IMR-90 (cell line): Measurements from ENCODE around the gene PHOSPHO1. TPM values are rescaled to one million over a fixed set of nuclear protein-coding genes. Genes with fewer than 3 reads are reported as not detected.
"Not testable (repeated sequence)": the region's sequence is repeated elsewhere in the genome, so short reads cannot be mapped to it uniquely, and the experiment has no call there.

Experiments used
- ATAC-seq: fragments of 200-7000 bp; cut with Tn5 transposase; 2 replicates; pipeline ENCODE4 v1.9.1; 2020; ENCODE audit warnings: low read depth, mild to moderate bottlenecking, moderate library complexity
- BruUV-seq: library from RNA; stranded (reverse); fragments of 400-500 nt; replicated peaks from 2 replicates; lab custom pipeline; 2021; lab: Mats Ljungman, UMichigan
- CTCF ChIA-PET: fragments of 300-600 bp; formaldehyde crosslinking; extraction: SDS; loops from one replicate; lab custom pipeline; 2021; ENCODE audit warnings: antibody characterized with exemption; lab: Yijun Ruan, JAX
- POLR2A ChIA-PET: fragments of 300-600 bp; sonication (Branson Sonifier 250); formaldehyde crosslinking; loops from one replicate; lab custom pipeline; 2022; ENCODE audit warnings: antibody characterized with exemption; ENCODE audit not compliant: unreplicated experiment; lab: Charles Lee
- DNase-seq: peaks from one replicate; pipeline ENCODE4 v3.0.0; 2013
- H2AFZ ChIP-seq: replicated peaks from 2 replicates; pipeline ENCODE3; 2013; ENCODE audit warnings: low read length, mild to moderate bottlenecking; ENCODE audit not compliant: poor library complexity
- H2AK5ac ChIP-seq: 2 replicates; pipeline ENCODE4 v1.6.1; 2013; ENCODE audit warnings: low read depth, low read length, inconsistent platforms
- H2AK9ac ChIP-seq: replicated peaks from 2 replicates; pipeline ENCODE3; 2013; ENCODE audit warnings: mild to moderate bottlenecking, low read depth, low read length, moderate library complexity; ENCODE audit not compliant: poor library complexity
- H2BK120ac ChIP-seq: 2 replicates; pipeline ENCODE4 v1.6.1; 2013; ENCODE audit warnings: low read depth, low read length, inconsistent platforms
- H2BK15ac ChIP-seq: 3 replicates; pipeline ENCODE4 v1.6.1; 2013; ENCODE audit warnings: low read depth, low read length, inconsistent platforms
- H2BK20ac ChIP-seq: 2 replicates; pipeline ENCODE4 v1.6.1; 2013; ENCODE audit warnings: low read depth, mild to moderate bottlenecking, inconsistent platforms, low read length, moderate library complexity
- H2BK5ac ChIP-seq: 2 replicates; pipeline ENCODE4 v1.6.1; 2013; ENCODE audit warnings: mild to moderate bottlenecking, low read depth, low read length, inconsistent platforms; ENCODE audit not compliant: poor library complexity, severe bottlenecking
- H3K14ac ChIP-seq: replicated peaks from 2 replicates; pipeline ENCODE4 v1.6.1; 2013; ENCODE audit warnings: low read depth, low read length, inconsistent platforms
- H3K18ac ChIP-seq: 2 replicates; pipeline ENCODE4 v1.6.1; 2013; ENCODE audit warnings: low read depth, low read length, control low read depth
- H3K23ac ChIP-seq: 2 replicates; pipeline ENCODE4 v1.6.1; 2013; ENCODE audit warnings: low read depth, low read length, inconsistent platforms
- H3K27ac ChIP-seq: 2 replicates; pipeline ENCODE4 v1.5.1; 2013; ENCODE audit warnings: mild to moderate bottlenecking, control low read depth, low read length; ENCODE audit not compliant: insufficient read depth
- H3K27me3 ChIP-seq: 2 replicates; pipeline ENCODE4 v1.6.1; 2013; ENCODE audit warnings: low read length; ENCODE audit not compliant: control insufficient read depth, insufficient read depth
- H3K36me3 ChIP-seq: 2 replicates; pipeline ENCODE4 v1.6.1; 2013; ENCODE audit warnings: low read length, mixed read lengths; ENCODE audit not compliant: control insufficient read depth, insufficient read depth
- H3K4ac ChIP-seq: 2 replicates; pipeline ENCODE4 v1.6.1; 2013; ENCODE audit warnings: low read depth, low read length, inconsistent platforms
- H3K4me1 ChIP-seq: 2 replicates; pipeline ENCODE4 v1.6.1; 2013; ENCODE audit warnings: low read length, mixed read lengths; ENCODE audit not compliant: control insufficient read depth, insufficient read depth
- H3K4me2 ChIP-seq: 2 replicates; pipeline ENCODE4 v1.6.1; 2013; ENCODE audit warnings: low read depth, mild to moderate bottlenecking, control low read depth, low read length, moderate library complexity
- H3K4me3 ChIP-seq: 2 replicates; pipeline ENCODE4 v1.5.1; 2013; ENCODE audit warnings: low read depth, mild to moderate bottlenecking, control low read depth, low read length, moderate library complexity; ENCODE audit not compliant: insufficient read depth
- H3K56ac ChIP-seq: 2 replicates; pipeline ENCODE4 v1.6.1; 2013; ENCODE audit warnings: low read length, inconsistent platforms; ENCODE audit not compliant: insufficient read depth; ENCODE audit errors: extremely low read depth
- H3K79me1 ChIP-seq, 2 experiments: 2 replicates each; pipeline ENCODE4 v1.6.1; 2013; ENCODE audit warnings: low read length in 2 of 2, inconsistent platforms in 1 of 2, low read depth in 1 of 2
- H3K9ac ChIP-seq: 2 replicates; pipeline ENCODE4 v1.6.1; 2013; ENCODE audit warnings: low read depth, low read length, control low read depth
- H3K9me1 ChIP-seq: 2 replicates; pipeline ENCODE4 v1.6.1; 2013; ENCODE audit warnings: low read length, inconsistent platforms; ENCODE audit not compliant: insufficient read depth
- H3K9me3 ChIP-seq: 2 replicates; pipeline ENCODE4 v1.6.1; 2013; ENCODE audit warnings: low read length; ENCODE audit not compliant: control insufficient read depth, insufficient read depth
- H4K20me1 ChIP-seq: 2 replicates; pipeline ENCODE4 v1.6.1; 2013; ENCODE audit warnings: low read length, inconsistent platforms; ENCODE audit not compliant: insufficient read depth
- H4K5ac ChIP-seq: 2 replicates; pipeline ENCODE4 v1.6.1; 2013; ENCODE audit warnings: mild to moderate bottlenecking, low read depth, low read length, control low read depth
- H4K8ac ChIP-seq, 2 experiments: 2 replicates each; pipeline ENCODE4 v1.6.1; 2013; ENCODE audit warnings: low read depth in 2 of 2, low read length in 2 of 2, control low read depth in 1 of 2, inconsistent platforms in 1 of 2
- H4K91ac ChIP-seq: 2 replicates; pipeline ENCODE4 v1.6.1; 2013; ENCODE audit warnings: low read depth, low read length, inconsistent platforms; ENCODE audit not compliant: insufficient read depth
- CTCF ChIP-seq: conservative IDR thresholded peaks from 2 replicates; pipeline ENCODE4 v1.5.1; 2012; ENCODE audit warnings: mild to moderate bottlenecking, low read depth, low read length, improper control_type of control experiment
- RCOR1 ChIP-seq: IDR thresholded peaks from 2 replicates; pipeline ENCODE4 v1.6.1; 2012; ENCODE audit warnings: mild to moderate bottlenecking, low read length, improper control_type of control experiment; ENCODE audit not compliant: insufficient replicate concordance
- WGBS, 2 experiments: methylation state at CpG; one replicate each; pipeline versions ENCODE4 v1.1.5 to v1.1.7; 2013; ENCODE audit warnings: missing lambda C conversion rate in 2 of 2; ENCODE audit not compliant: insufficient read length in 1 of 2; ENCODE audit errors: extremely low coverage in 2 of 2; 5-methylcytosine and 5-hydroxymethylcytosine counted together
- dilution Hi-C: fragments of 300-500 bp; cut with HindIII; formaldehyde crosslinking; loops from one replicate; pipeline ENCODE4 v1.14.3; 2018; ENCODE audit warnings: low sequenced_read_pairs; ENCODE audit not compliant: unreplicated experiment
- in situ Hi-C: fragments of 300-500 bp; cut with MboI; formaldehyde crosslinking; loops from 3 replicates; pipeline ENCODE4 v1.14.3; 2019; ENCODE audit warnings: low sequenced_read_pairs, inconsistent platforms, mixed read lengths
- intact Hi-C: fragments of 100-400 bp; cut with micrococcal nuclease; formaldehyde crosslinking; loops from 2 replicates; pipeline ENCODE4 v1.10.0; 2022
- polyA plus RNA-seq, 3 experiments: library from polyadenylated mRNA; depleted of rRNA; stranded (reverse); fragments of >200 nt; gene quantifications; 2 replicates each; pipeline ENCODE4 v1.2.3, GENCODE V29; 2012; ENCODE audit warnings: low replicate concordance in 1 of 3
- total RNA-seq: library from RNA; depleted of rRNA; stranded (reverse); fragments of >200 nt; gene quantifications from 2 replicates; pipeline ENCODE4 v1.2.3, GENCODE V29; 2012

Gene PHOSPHO1
- total and polyA plus RNA-seq, 2 of the 4 experiments (the other 2 are of a cell fraction): under 0.01 to 0.48 TPM

GRCh38 chr17:49266233-49266632 is 35.6 kb upstream of the PHOSPHO1 start:
- no peaks in the 10 kb centered on the region for H3K79me1 ChIP-seq
- H2BK20ac ChIP-seq: no peak overlapping the region
- CTCF ChIA-PET: no interaction called here
- no peak overlapping the region for H4K8ac ChIP-seq
- DNase-seq (no peak), ATAC-seq (no peak)
- no peak overlapping the region for H2BK15ac ChIP-seq
- no peak overlapping the region for H3K4me3 ChIP-seq
- no peak overlapping the region for H2BK120ac ChIP-seq
- H3K27me3 ChIP-seq: 0 out of 2 replicates have a peak, but pooled peaks cover 2% of the 10 kb centered on the region
- no peak overlapping the region for H3K23ac ChIP-seq
- no peak overlapping the region for H3K56ac ChIP-seq
- BruUV-seq: no TSS peak
- no peak overlapping the region for H2AK9ac ChIP-seq
- intact Hi-C loops (no loop called here), dilution Hi-C loops (no loop called here), in situ Hi-C loops (no loop called here)
- no peak overlapping the region for H3K27ac ChIP-seq
- H3K18ac ChIP-seq: no peak overlapping the region
- no peaks in the 10 kb centered on the region for H3K9me1 ChIP-seq
- no peak overlapping the region for H2AFZ ChIP-seq
- no peak overlapping the region for H4K91ac ChIP-seq
- H3K9ac ChIP-seq: no peak overlapping the region
- POLR2A ChIA-PET: no interaction called here
- H4K20me1 ChIP-seq: no peaks in the 10 kb centered on the region
- H3K14ac ChIP-seq: no peak overlapping the region
- TF ChIP-seq RCOR1 (no peak), CTCF (no peak)
- no peak overlapping the region for H2AK5ac ChIP-seq
- 100% methylated on average over 1 of the region's 2 CpGs; no CpG with 5 or more reads in 1 of the 2 experiments for WGBS, 2 experiments
- no peak overlapping the region for H3K4ac ChIP-seq
- H2BK5ac ChIP-seq: no peak overlapping the region
- no peaks in the 10 kb centered on the region for H3K36me3 ChIP-seq
- no peak overlapping the region for H4K5ac ChIP-seq
- no peaks in the 10 kb centered on the region for H3K4me1 ChIP-seq
- H3K9me3 ChIP-seq: no peaks in the 10 kb centered on the region
- H3K4me2 ChIP-seq: no peak overlapping the region

GRCh38 chr17:49261540-49261939 is 31.0 kb upstream of the PHOSPHO1 start:
- H2AFZ ChIP-seq, H3K56ac ChIP-seq, H3K9me3 ChIP-seq, H2AK5ac ChIP-seq, H4K91ac ChIP-seq, ATAC-seq, H3K27ac ChIP-seq, H4K20me1 ChIP-seq, CTCF ChIA-PET, H3K9me1 ChIP-seq, H3K14ac ChIP-seq, H3K9ac ChIP-seq, H4K5ac ChIP-seq, BruUV-seq, H3K79me1 ChIP-seq, H2BK20ac ChIP-seq, H3K4me1 ChIP-seq, H3K23ac ChIP-seq, H3K4me3 ChIP-seq, H2BK15ac ChIP-seq, DNase-seq, H2AK9ac ChIP-seq, H3K18ac ChIP-seq, in situ Hi-C loops, H3K4me2 ChIP-seq, H2BK120ac ChIP-seq, H2BK5ac ChIP-seq, intact Hi-C loops, dilution Hi-C loops, H3K4ac ChIP-seq, POLR2A ChIA-PET, H3K27me3 ChIP-seq, H4K8ac ChIP-seq, H3K36me3 ChIP-seq: not testable (repeated sequence)
- 100% methylated on average over 1 of the region's 9 CpGs; no CpG with 5 or more reads in 1 of the 2 experiments for WGBS, 2 experiments
